HG03139 (cell line): ENCODE results near the gene ASB7.

Experiments used
- ATAC-seq: cut with Tn5 transposase; IDR thresholded peaks from one replicate; pipeline ENCODE4 v1.9.1; 2021; ENCODE audit not compliant: unreplicated experiment

ASB7 gene

GRCh38 chr15:100683434-100683833 lies 81.0 kb downstream of the ASB7 start:
- no peak for ATAC-seq

DNA sequence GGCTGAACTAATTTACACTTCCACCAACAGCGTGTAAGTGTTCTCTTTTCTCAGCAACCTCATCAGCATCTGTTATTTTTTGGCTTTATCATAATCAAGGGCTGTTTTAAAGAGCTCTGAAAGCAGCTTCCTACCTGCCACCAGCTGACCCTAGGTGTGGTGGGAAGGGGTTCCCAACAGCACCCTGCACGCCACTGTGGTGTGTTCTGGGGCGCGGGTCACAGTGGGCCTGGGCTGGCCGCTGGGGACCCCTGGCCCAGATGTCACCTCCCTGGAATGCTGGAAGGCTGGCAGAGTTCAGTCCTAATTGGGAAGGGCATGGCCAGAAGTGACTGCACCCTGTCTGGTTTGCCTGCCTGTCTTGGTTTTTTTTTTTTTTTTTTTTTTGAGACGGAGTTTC lies 82.2 kb downstream of the ASB7 start:
- no peak for ATAC-seq

DNA sequence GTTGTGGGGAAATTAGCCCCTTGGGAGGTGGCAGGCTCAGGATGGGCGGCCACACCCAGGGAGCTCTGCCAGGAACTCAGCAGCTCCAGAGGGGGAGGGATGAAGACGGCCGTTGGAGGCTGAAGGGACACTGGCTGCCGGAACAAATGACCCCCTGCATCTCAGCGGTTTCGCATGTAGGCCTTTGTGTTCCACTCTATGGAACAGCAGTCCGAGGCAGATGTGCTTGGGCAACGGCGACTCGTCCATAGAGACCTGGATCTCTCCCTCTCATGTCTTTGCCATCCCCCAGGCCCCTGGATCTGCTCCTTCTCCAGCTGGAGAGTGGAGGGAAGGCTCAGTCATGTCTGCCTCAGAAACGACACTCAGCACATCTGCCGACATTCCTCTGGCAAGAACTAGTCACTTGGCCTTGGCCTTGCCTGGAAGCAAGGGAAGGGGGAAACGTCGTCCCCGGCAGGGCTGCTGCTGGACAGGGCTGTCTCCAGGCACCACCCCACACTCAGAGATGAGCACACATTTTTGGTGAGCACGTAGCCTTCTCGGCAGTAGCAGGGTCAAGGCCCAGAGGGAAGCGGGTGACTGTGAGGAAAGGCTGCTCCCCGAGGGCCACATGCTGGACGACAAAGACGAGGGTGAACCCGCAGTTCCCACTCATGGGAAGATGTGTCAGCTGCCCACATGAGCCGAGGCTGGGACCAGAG lies 83.8 kb downstream of the ASB7 start:
- ATAC-seq, result no peak

DNA sequence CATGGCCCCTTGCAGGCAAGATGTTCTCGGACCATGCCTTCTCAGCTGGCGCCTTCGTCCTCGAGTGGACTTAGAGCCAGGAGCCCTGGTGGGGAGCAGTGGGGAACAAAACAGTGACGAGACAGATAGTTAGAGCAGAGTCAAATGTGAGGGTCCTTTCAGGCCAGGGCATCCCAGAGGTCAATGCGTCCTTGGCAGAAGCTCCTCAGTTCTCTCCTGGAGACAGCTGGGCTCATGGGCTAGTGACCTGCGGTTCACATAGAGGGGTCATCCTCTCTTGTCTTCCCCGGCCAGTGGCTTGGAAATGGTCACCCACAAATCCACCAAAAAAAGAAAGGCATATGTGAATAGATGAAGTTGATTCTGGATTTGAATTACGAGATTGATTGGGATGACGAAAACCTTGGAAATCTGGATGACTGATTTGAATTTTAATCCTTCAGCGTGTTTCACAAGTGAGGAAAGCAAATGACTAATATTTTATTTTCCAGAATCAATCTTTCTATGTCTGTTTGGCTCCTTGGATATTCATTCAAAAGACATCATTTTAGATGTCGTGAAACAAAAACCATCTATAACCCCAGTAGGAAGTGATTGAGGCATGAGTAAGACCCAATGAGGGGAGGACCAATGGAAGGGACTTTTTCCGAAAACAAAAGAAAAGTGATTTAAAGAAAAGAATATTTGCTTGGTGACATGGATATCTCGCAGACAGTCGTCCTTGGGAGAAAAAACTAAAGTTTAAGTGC lies 84.5 kb downstream of the ASB7 start:
- ATAC-seq, result no peak

GRCh38 chr15:100687582-100688141 lies 85.3 kb downstream of the ASB7 start:
- no peak for ATAC-seq

- no peak for ATAC-seq
Observed at GRCh38 chr15:100688549-100689120, 86.2 kb downstream of the ASB7 start.

- no peak for ATAC-seq
Observed at GRCh38 chr15:100689131-100689899, 86.9 kb downstream of the ASB7 start.

GRCh38 chr15:100690032-100690794 lies 87.8 kb downstream of the ASB7 start:
- no peak for ATAC-seq

DNA sequence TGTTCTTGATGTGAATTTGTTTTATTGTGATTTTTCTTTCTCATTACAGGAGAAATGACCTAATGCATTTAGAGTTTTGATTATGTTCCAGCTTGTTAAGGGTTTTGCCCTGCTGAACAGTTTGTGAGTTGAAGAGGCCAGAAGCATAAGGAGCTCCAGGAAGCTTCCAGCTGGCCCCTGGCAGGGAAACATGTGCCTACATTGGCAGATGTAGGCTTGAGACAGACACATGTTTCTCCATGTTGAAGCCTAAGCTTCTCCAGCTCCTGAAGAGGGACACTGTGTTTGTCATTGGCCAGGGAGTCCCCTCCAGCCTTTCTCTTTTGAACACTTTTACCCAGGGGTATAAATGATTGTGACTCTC lies 88.4 kb downstream of the ASB7 start:
- ATAC-seq, result no peak

DNA sequence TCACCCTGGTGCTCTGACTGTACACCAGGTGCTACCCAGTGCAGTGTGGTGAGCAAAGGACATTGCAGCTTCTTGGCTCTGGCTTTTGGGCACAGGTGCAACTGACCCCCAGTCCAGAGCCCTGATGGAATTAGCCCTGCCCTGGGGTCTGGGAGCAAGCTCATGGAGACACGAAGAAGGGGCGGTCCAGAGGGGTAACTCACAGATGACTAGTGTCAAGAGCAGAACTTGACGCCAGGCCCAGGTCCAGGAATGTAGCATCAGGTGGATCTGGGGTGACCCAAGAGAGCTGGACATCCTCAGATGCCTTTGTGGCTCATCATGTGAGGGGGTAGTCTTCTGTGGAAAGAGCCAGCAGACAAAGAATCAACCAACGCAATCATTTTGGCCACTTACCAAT lies 88.9 kb downstream of the ASB7 start:
- no peak for ATAC-seq

- ATAC-seq, result no peak
Observed at GRCh38 chr15:100692246-100692645, 89.9 kb downstream of the ASB7 start.

DNA sequence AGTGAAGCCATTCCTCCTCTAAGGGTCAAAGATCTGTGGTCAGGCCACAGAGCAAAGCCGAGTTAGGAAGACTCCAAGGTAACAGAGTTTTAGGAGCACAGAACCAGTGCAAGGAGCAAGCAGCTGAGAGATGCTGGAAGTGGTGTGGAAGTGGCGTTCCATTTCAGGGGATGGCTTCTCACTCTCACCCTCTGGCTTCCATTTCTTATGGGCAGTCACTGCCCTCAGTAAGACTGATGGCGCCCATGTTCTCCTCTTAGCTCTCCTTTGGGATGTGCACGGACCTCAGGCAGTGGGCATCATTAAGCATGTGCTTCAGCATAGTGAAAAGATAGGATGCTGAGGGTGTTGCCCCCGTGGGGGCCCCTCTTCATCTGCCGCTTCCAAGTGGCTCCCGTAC lies 90.3 kb downstream of the ASB7 start:
- no peak for ATAC-seq

GRCh38 chr15:100693451-100693850 lies 91.1 kb downstream of the ASB7 start:
- ATAC-seq, result no peak

- ATAC-seq, result no peak
Observed at GRCh38 chr15:100694381-100695021, 92.1 kb downstream of the ASB7 start.

GRCh38 chr15:100695048-100695447 lies 92.7 kb downstream of the ASB7 start:
- no peak for ATAC-seq

DNA sequence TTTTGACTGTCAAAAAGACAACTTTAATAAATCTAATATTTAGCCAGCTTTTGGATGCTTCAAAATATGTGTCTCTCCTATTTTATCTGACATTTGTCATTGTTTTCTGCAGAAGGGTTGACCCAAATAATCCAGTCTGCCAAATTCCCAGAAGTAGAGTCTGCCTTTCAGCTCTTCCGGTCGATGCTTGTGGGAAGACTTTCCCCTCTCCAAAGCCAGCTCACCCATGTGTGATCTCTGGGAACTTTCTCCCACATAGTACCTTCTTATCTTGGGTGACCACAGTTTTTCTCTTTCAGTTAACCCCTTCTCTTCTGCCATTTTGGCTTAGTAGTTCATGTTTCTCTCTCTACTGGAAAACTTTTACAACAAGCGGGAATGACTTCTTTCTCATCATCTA lies 94.1 kb downstream of the ASB7 start:
- no peak for ATAC-seq
